Left colon (tissue), 2 donors: ENCODE results near the gene ACO2. TPM values are rescaled to one million over a fixed set of nuclear protein-coding genes. Genes with fewer than 3 reads are reported as not detected.
A peak's percentile ranks its signal among the peaks of the same experiment; 100 is the strongest.
"Not testable (repeated sequence)": the region's sequence is repeated elsewhere in the genome, so short reads cannot be mapped to it uniquely, and the experiment has no call there.

Experiments used
- ATAC-seq: fragments of 200-7000 bp; cut with Tn5 transposase; one replicate; pipeline ENCODE4 v1.9.1; 2020; ENCODE audit warnings: mild to moderate bottlenecking, moderate library complexity
- DNase-seq, 2 donors: peaks; one replicate each; pipeline ENCODE4 v3.0.0-alpha.2; 2020
- intact Hi-C, 2 donors: fragments of 100-400 bp; cut with DNase I in 1 of 2; cut with micrococcal nuclease in 1 of 2; formaldehyde crosslinking; loops; one replicate each; pipeline versions ENCODE4 v1.11.2 to v1.14.0; 2022; cut with DNase I, micrococcal nuclease
- long read RNA-seq: library from polyadenylated mRNA; unstranded; transcript quantifications from one replicate; pipeline ENCODE4 v2.0.0, GENCODE V29; 2021
- total RNA-seq, 2 donors: library from RNA; stranded (reverse); fragmentation: NEBNext Ultra II Directional; extraction: Animal tissue kit (Norgen Biotek cat#: 25700); gene quantifications; one replicate each; pipeline ENCODE4 v1.2.1, GENCODE V29; 2021
- donor health status: DM: no; HTN: no; CAD: no.
- donor health status: DM: yes; HTN: yes; CAD: no.

The ACO2 gene
- 100 to 1,000 TPM; 271 to 289 TPM for total RNA-seq
- long read RNA-seq, transcript ACO2-201 (18 exons, 2,741 nt) = major isoform, 285 of 489 reads
- long read RNA-seq, partial matches to known transcripts = 166 of 489 reads
- long read RNA-seq, other reads (novel, unspliced or antisense) = 36 of 489 reads

- peak; percentile 90 for ATAC-seq
- DNase-seq = peak; percentile 96 to 99
- intact Hi-C loops = no loop called here
Measured at GRCh38 chr22:41468381-41469217, at the start of gene ACO2, which contains the start of gene PHF5A. Gene ACO2, plus strand, starts transcription at chr22:41469117. Its CDS starts 30 bp downstream, at chr22:41469147. Gene PHF5A, minus strand, starts transcription at chr22:41468692. Its CDS starts 39 bp downstream, at chr22:41468653.

GRCh38 chr22:41425660-41426365, 43.1 kb upstream of the ACO2 start:
- ATAC-seq (no peak), DNase-seq (no peak)
- intact Hi-C loops = no loop called here

DNA sequence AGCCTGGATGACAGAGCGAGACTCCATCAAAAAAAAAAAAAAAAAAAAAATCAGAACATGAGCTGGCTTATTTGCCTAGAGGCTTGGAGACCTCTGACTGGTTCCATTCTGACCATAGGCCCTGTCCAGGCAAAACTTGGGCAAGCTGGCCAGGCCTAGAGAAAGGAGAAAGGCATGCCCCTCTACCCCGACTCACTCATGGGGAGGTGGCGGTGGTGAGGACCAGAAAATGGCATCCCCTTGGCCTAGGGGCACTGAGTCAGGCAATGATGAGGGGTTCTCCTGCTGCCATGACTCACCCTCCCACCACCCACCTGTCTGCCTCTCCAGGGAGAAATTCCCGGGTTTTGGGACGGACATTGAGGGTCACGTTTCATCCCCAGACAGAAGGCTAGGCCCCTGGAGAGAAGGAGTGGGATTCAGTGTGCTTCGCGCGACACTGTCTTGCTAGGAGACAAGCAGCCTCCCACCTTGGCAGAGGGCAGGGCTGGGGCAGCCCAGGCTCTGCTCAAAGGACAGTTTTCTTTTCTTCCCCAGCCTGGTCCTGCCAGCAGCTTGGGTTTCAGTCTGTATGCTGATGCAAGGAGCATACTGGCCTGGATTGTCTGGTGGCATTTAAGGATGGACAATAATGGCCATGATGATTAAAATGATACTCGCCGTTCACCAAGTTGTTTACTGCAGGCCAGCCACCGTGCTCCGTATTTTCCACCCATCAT, 39.5 kb upstream of the ACO2 start:
- ATAC-seq = no peak
- no peak for DNase-seq
- intact Hi-C loops = no loop called here

GRCh38 chr22:41429951-41430332, 39.0 kb upstream of the ACO2 start:
- intact Hi-C loops = no loop called here
- ATAC-seq (no peak), DNase-seq (no peak)

DNA sequence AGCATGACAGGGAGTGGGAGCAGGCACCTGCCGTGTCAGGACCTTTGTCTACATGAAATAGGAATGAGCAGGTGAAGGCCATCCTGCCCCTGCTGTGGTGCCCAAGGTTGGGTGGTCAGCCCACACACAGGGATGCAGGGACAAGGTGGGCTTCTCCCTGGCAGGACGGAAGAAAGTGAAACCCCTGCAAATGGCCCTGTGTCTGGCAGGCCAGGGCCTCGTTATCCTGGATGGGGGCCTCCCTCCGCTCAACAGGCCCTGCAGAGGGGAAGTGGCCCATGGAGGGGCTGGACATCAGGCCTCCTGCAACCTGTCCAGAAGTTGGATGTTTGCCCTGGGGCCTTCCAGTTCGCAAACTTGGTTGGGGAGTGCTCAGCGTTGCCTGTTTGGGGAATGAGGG, 37.3 kb upstream of the ACO2 start:
- no peak for DNase-seq
- intact Hi-C loops = no loop called here
- no peak for ATAC-seq

- DNase-seq, intact Hi-C loops, ATAC-seq: not testable (repeated sequence)
Measured at GRCh38 chr22:41433480-41433879, 35.4 kb upstream of the ACO2 start.

DNA sequence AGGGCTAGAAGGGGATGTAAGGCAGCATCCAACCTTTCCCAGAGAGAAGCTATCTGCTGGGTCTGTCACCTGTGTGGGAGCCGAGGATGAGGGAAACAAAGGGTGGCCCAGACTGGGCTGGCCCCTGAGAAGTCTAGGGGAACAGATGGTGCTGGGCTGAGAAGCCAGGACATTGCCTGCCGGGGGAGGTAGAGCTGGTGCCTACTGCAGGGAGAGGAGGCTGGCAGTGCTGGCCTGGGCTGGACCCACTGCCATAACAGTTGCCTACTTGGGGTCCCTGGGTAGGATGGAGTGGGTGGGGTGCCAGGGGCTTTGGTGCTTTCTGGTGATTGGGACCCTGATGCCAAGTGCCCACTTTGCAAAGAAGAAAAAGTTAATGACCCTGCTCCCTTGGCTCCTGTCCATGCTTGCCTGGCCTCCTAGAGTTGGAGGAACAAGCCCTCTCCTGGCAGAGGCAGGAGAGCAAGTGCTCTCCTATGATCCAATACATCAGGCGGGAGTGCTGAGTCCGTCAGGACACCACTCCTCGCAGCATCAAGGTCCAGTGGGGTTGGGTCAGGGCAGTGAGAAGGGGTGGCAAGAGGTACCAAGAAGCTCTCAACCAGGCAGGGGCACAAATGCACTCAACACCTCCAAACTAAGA, 34.4 kb upstream of the ACO2 start:
- ATAC-seq = peak; percentile 8
- intact Hi-C loops, DNase-seq: not testable (repeated sequence)

DNA sequence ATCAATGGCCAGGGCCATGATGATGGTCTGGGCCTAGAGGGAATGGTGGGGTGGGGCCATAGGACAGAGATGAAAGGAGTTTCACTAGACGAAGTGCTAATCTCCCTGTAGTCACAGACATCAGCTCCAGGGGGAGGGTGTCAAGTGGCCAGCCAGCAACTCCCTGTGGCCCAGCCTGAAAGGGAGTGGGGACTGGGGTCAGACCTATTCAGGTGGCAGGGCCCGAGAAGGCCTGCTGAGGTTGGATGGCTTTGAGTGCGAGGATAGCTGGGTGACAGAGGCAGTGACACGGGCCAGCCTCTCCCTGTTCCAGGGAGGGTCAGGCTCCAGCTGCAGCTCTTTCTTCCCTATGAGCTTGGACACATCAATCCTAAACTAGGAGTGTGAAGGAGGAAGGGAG, 33.4 kb upstream of the ACO2 start:
- DNase-seq (no peak), ATAC-seq (no peak)
- intact Hi-C loops = no loop called here

GRCh38 chr22:41436322-41437113, 32.4 kb upstream of the ACO2 start:
- intact Hi-C loops = no loop called here
- no peak for DNase-seq
- ATAC-seq = peak; percentile 8

GRCh38 chr22:41437198-41437597, 31.7 kb upstream of the ACO2 start:
- ATAC-seq (no peak), DNase-seq (no peak)
- intact Hi-C loops = no loop called here

DNA sequence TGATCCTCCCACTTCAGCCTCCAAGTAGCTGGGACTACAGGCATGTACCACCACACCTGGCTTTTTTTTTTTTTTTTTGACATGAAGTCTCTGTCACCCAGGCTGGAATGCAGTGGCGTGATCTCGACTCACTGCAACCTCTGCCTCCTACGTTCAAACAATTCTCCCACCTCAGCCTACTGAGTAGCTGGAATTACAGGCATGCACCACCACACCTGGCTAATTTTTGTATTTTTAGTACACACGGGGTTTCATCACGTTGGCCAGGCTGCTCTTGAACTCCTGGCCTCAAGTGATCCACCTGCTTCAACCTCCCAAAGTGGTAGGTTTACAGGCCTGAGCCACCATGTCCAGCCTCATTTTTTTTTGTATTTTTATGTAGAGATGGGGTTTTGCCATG, 28.4 kb upstream of the ACO2 start:
- DNase-seq, ATAC-seq, intact Hi-C loops: not testable (repeated sequence)

- no peak for ATAC-seq
Measured at GRCh38 chr22:41442240-41442792, 26.6 kb upstream of the ACO2 start.

DNA sequence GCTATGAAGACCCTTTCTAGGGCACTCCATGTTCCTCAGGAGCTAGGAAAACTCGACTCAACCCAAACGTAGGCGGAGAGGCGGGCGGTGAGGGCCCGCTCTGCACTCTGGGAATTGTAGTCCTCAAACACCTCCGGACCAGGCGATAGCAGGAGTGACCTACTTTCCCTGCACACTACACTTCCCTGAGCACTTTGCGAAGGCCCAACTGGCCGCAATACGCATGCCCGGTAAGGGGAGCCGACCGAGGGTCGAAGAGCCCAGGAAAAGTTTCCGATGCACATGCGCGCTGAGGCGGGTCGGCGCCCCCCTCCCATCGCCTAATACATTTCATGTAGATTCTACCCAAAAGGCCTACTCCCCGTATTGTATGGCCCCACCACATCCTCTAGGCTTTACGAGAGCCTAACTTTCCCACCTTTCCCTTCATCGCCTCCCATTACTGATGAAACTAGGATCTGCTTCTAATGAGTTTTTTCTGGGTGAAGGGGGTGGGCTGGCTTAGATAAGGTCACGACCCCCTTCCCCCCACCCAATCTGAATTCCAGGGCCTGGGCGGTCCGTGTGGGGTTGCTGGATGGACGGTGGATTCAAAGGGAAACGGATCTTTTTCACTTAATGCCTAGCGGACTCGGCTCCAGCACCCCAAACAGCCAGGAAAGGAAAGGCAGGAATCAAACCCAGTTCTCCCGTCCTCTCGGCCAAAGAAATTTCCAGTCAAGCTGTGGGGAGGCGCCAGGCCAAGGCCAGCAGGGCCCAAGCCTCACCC, 24.4 kb upstream of the ACO2 start:
- peak; percentile 89 to 95 for DNase-seq
- intact Hi-C loops = no loop called here
- ATAC-seq = peak; percentile 54

More at GRCh38 chr22:41442240-41442792, 26.6 kb upstream of the ACO2 start:
- no peak for DNase-seq
- intact Hi-C loops = no loop called here

DNA sequence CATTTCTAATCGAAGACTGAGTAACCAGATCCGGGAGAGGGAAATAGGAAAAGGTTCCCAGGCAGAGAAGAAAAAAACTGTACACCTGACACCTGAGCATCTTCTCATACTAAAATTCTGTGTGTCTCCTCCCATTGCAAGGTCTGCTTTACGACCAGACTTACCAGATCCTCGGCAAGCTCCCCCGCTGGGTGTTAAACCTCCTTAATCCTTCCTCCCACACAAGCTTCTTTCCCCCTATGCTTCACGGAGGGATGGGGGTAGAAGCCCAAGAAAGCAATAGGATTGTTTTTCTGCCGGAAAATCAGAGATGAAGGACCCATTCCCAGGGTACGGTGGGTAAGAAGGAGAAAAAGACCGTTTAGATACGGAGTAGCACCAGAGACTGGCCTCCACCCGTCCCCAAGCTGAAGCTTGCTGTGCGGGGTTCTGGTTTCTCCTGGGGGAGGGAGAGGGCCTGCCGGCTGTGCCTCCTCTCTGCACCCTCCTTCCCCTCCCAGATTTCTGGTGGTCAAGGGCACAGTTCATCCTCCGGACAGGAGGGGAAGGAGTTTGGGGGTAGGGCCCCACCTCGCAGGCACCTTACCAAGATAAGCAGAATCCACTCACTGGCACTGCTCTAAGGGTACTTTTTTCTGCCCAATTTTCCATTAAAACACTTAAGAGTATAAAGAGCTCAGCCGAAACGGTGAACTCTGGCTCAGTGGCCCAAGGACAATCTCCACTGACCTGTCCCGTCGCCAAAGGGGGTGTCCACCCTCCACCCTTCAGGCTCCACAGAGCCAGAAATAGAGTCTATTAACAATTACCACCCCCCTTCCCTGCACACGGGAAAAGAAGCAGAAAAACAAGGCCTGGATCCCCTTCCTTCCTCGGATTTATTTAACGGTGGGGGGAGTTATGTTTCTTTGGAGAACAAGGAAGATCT, 23.5 kb upstream of the ACO2 start:
- DNase-seq = peak; percentile 38 to 40
- intact Hi-C loops = no loop called here

DNA sequence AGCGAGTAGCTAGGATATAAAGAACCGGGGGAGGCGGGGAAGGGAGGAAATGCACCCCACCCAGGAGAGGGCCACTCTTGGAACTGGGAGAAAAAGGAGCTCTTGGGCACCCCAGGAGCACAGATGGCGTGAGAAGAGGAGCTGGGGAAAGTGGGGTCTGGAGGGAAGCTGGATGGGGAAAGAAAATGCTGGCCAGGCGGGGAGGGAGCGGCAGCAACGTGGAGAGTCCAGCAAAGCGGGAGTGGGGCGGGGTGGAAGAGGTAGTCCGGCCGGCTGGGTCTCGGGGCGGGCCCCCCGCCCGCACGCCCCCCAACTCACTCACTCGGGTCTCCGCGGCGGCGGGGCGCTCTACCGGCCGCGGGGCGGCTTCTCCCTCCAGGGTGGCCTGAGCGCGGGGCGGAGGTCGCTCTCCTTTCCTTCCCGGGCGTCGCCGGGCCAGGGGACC, 22.8 kb upstream of the ACO2 start:
- peak; percentile 35 to 58 for DNase-seq
- intact Hi-C loops = no loop called here
- ATAC-seq = peak; percentile 1

More for the DNA sequence above, 23.5 kb upstream of the ACO2 start:
- ATAC-seq = no peak
